HG02970 (cell line): Measurements from ENCODE around the gene G6PC3.
"Not testable (repeated sequence)": the region's sequence is repeated elsewhere in the genome, so short reads cannot be mapped to it uniquely, and the experiment has no call there.

Source experiments
- ATAC-seq: cut with Tn5 transposase; IDR thresholded peaks from one replicate; pipeline ENCODE4 v1.9.1; 2021; ENCODE audit warnings: mild to moderate bottlenecking, moderate library complexity, moderate number of reproducible peaks; ENCODE audit not compliant: unreplicated experiment, low FRiP score

G6PC3 gene

GRCh38 chr17:44082256-44082927, 11.9 kb downstream of the G6PC3 start:
- no peak for ATAC-seq

- ATAC-seq = no peak
These were observed 12.8 kb downstream of the G6PC3 start for GRCh38 chr17:44083250-44083849.

- ATAC-seq = no peak
These were observed 13.6 kb downstream of the G6PC3 start for GRCh38 chr17:44084131-44084538.

GRCh38 chr17:44084921-44085320, 14.4 kb downstream of the G6PC3 start:
- no peak for ATAC-seq

- ATAC-seq = no peak
These were observed 15.4 kb downstream of the G6PC3 start for GRCh38 chr17:44085908-44086307.

GRCh38 chr17:44086364-44087311, 16.1 kb downstream of the G6PC3 start:
- ATAC-seq = no peak

- ATAC-seq = no peak
These were observed 16.8 kb downstream of the G6PC3 start for GRCh38 chr17:44087319-44087718.

GRCh38 chr17:44088254-44088653, 17.7 kb downstream of the G6PC3 start:
- no peak for ATAC-seq

- no peak for ATAC-seq
These were observed 20.9 kb downstream of the G6PC3 start for GRCh38 chr17:44091200-44091997.

- ATAC-seq = no peak
These were observed 21.5 kb downstream of the G6PC3 start for GRCh38 chr17:44092051-44092450.

GRCh38 chr17:44093231-44093900, 22.8 kb downstream of the G6PC3 start:
- no peak for ATAC-seq

GRCh38 chr17:44094701-44095387, 24.3 kb downstream of the G6PC3 start:
- no peak for ATAC-seq

GRCh38 chr17:44095388-44095646, 24.8 kb downstream of the G6PC3 start:
- no peak for ATAC-seq

- no peak for ATAC-seq
These were observed 25.3 kb downstream of the G6PC3 start for GRCh38 chr17:44095647-44096496.

GRCh38 chr17:44097110-44097958, 26.8 kb downstream of the G6PC3 start:
- ATAC-seq = no peak

- ATAC-seq = not testable (repeated sequence)
These were observed 31.3 kb downstream of the G6PC3 start for GRCh38 chr17:44101858-44102257.

GRCh38 chr17:44102849-44103622, 32.5 kb downstream of the G6PC3 start:
- ATAC-seq = no peak
